Measurements from ENCODE around the gene DNAH5.

GRCh38 chr5:13930541-13931171 is 13.8 kb downstream of the DNAH5 start:
- no peak for TF ChIP-seq CTCF (IDR thresholded peaks at IDR 0.05)
- no peak for TF ChIP-seq EZH2 (IDR thresholded peaks at IDR 0.05; ENCODE audit: borderline replicate concordance, insufficient read depth, low read depth, low read length, poor library complexity, severe bottlenecking)
